Measurements from ENCODE around the gene KPNA3. TPM values are rescaled to one million over a fixed set of nuclear protein-coding genes. Genes with fewer than 3 reads are reported as not detected.
"Not testable (repeated sequence)": the region's sequence is repeated elsewhere in the genome, so short reads cannot be mapped to it uniquely, and the experiment has no call there.

The KPNA3 gene
- total RNA-seq, 1 experiment from 2014 or later, result 44.3 TPM

DNA sequence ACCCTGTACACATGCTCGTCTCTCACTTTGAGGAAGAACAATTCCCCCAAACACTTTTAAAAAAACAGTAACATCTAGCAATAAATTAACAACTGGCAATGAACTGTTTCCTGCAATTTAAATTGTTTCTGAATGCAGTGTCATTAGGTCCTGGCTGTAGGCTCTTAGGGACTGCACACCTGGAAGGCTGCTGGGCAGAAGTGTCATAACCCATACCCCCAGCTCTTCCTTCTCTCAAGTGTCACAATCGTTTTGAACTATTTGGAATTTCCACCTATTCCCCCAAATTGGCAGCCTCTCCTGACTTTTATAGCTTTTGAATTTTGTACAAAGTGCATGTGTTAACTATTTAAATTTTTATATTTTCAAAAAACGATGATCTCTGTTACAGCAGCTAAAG, 38.2 kb upstream of the KPNA3 start:
- H3K9me3 ChIP-seq (ENCODE audit: low read length), result peaks cover 3% of the 10 kb centered on the region; the same call in 1 of the 2 replicates
- H4K20me1 ChIP-seq (ENCODE audit: insufficient read depth, low read depth, low read length), result no peaks in the 10 kb centered on the region
- H3K36me3 ChIP-seq (ENCODE audit: insufficient read depth, low read length), result no peaks in the 10 kb centered on the region
- H3K27me3 ChIP-seq (ENCODE audit: low read length), result no peaks in the 10 kb centered on the region
- no peak overlapping the region for H2AFZ ChIP-seq (ENCODE audit: low read length)
- H3K4me3 ChIP-seq (ENCODE audit: low read length), result no peak overlapping the region
- no peaks in the 10 kb centered on the region for H3K79me2 ChIP-seq (ENCODE audit: low read length)
- H3K4me1 ChIP-seq (ENCODE audit: low read length), result peaks cover 8% of the 10 kb centered on the region
- H3K9me2 ChIP-seq (replicated peaks; ENCODE audit: insufficient read depth, low read length), result no peaks in the 10 kb centered on the region
- no peak overlapping the region for H3K9ac ChIP-seq (ENCODE audit: low read length)
- no peak for DNase-seq
- no peak overlapping the region for H3K4me2 ChIP-seq (ENCODE audit: low read depth, low read length, poor library complexity, severe bottlenecking)
- H3K27ac ChIP-seq (ENCODE audit: low read length), result no peak overlapping the region

DNA sequence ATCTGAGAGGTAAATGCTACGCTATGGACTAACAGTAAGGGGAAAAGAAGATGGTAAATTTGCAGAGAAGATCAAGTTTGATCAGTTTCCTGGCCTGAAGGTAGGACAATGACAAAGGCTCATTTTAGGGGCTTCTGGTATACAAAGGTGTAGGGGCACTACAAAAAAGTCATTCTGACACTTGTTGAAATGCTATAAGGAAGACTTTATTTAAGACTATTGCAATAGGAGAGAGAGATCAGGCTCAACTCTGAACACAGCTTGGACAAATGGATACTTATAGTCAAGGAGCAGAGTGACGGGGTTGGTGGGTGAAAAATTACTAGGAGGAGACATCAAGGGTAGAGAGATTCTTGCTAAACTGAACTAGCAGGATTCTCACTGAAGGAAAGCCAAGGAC, 37.2 kb upstream of the KPNA3 start:
- H3K36me3 ChIP-seq (ENCODE audit: insufficient read depth, low read length), result no peaks in the 10 kb centered on the region
- no peaks in the 10 kb centered on the region for H3K9me2 ChIP-seq (replicated peaks; ENCODE audit: insufficient read depth, low read length)
- no peak overlapping the region for H2AFZ ChIP-seq (ENCODE audit: low read length)
- H3K79me2 ChIP-seq (ENCODE audit: low read length), result no peaks in the 10 kb centered on the region
- H3K27ac ChIP-seq (ENCODE audit: low read length), result no peak overlapping the region
- DNase-seq, result no peak
- H3K4me3 ChIP-seq (ENCODE audit: low read length), result no peak overlapping the region
- no peak overlapping the region for H3K9ac ChIP-seq (ENCODE audit: low read length)
- peaks cover 3% of the 10 kb centered on the region; the same call in 1 of the 2 replicates for H3K9me3 ChIP-seq (ENCODE audit: low read length)
- no peak overlapping the region for H3K4me2 ChIP-seq (ENCODE audit: low read depth, low read length, poor library complexity, severe bottlenecking)
- H3K4me1 ChIP-seq (ENCODE audit: low read length), result peaks cover 8% of the 10 kb centered on the region
- no peaks in the 10 kb centered on the region for H3K27me3 ChIP-seq (ENCODE audit: low read length)
- no peaks in the 10 kb centered on the region for H4K20me1 ChIP-seq (ENCODE audit: insufficient read depth, low read depth, low read length)

- Histone ChIP-seq H3K36me3 (ENCODE audit: insufficient read depth, low read length) (no peaks in the 10 kb centered on the region), H3K4me2 (ENCODE audit: low read depth, low read length, poor library complexity, severe bottlenecking) (no peak overlapping the region), H3K9ac (ENCODE audit: low read length) (no peak overlapping the region), H3K9me2 (replicated peaks; ENCODE audit: insufficient read depth, low read length) (no peaks in the 10 kb centered on the region), H2AFZ (ENCODE audit: low read length) (no peak overlapping the region), H3K27ac (ENCODE audit: low read length) (no peak overlapping the region), H3K79me2 (ENCODE audit: low read length) (no peaks in the 10 kb centered on the region), H3K9me3 (ENCODE audit: low read length) (peaks cover 3% of the 10 kb centered on the region; the same call in 1 of the 2 replicates), H3K4me3 (ENCODE audit: low read length) (no peak overlapping the region), H3K4me1 (ENCODE audit: low read length) (peaks cover 8% of the 10 kb centered on the region), H3K27me3 (ENCODE audit: low read length) (no peaks in the 10 kb centered on the region), H4K20me1 (ENCODE audit: insufficient read depth, low read depth, low read length) (no peaks in the 10 kb centered on the region)
- DNase-seq, result peak; percentile 51
Observed at GRCh38 chr13:49828453-49828852, 36.0 kb upstream of the KPNA3 start.

DNA sequence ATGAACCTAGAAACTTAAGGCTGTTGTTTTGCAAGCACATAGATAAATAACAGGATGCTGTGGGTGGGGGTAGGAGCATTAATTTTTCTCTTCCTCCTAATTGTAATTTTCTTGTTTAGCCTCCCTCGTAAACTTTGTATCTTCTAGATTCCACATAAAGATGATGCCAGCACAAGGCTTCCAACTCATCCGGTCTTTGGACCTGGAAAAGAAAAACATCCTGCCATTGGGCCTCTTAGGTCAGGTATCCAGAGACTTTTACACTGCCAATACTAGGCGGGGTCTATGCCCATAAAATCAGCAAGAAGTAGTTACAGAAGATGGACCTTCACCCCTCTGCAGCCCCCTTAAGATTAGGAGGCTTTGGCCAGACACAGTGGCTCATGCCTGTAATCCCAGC, 35.4 kb upstream of the KPNA3 start:
- H3K9me3 ChIP-seq (ENCODE audit: low read length), result peaks cover 3% of the 10 kb centered on the region; the same call in 1 of the 2 replicates
- H3K36me3 ChIP-seq (ENCODE audit: insufficient read depth, low read length), result no peaks in the 10 kb centered on the region
- no peaks in the 10 kb centered on the region for H3K9me2 ChIP-seq (replicated peaks; ENCODE audit: insufficient read depth, low read length)
- H4K20me1 ChIP-seq (ENCODE audit: insufficient read depth, low read depth, low read length), result no peaks in the 10 kb centered on the region
- H3K27ac ChIP-seq (ENCODE audit: low read length), result no peak overlapping the region
- H3K4me2 ChIP-seq (ENCODE audit: low read depth, low read length, poor library complexity, severe bottlenecking), result no peak overlapping the region
- H3K4me1 ChIP-seq (ENCODE audit: low read length), result peaks cover 8% of the 10 kb centered on the region
- H3K9ac ChIP-seq (ENCODE audit: low read length), result no peak overlapping the region
- no peaks in the 10 kb centered on the region for H3K79me2 ChIP-seq (ENCODE audit: low read length)
- H2AFZ ChIP-seq (ENCODE audit: low read length), result no peak overlapping the region
- no peak overlapping the region for H3K4me3 ChIP-seq (ENCODE audit: low read length)
- no peak for DNase-seq
- H3K27me3 ChIP-seq (ENCODE audit: low read length), result no peaks in the 10 kb centered on the region

DNA sequence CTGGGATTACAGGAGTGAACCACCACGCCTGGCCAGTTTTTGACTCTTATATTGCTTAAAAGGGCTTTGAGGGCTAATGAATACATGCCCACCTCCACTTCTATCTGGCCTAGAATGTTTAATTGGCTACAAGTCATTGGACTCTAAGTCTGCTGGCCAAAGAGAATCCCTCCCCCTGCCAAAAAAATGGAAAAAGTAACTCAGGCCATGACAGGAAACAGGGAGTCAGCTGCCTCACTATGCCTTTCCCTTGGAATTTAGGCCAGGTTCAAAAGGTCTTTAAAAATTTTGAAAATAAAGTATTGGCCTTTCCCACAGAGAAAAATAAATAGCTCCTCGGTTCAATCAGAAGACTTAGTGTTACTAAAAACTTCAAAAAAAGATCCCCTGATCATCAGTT, 34.9 kb upstream of the KPNA3 start:
- Histone ChIP-seq H3K27me3 (ENCODE audit: low read length) (no peaks in the 10 kb centered on the region), H3K4me2 (ENCODE audit: low read depth, low read length, poor library complexity, severe bottlenecking) (no peak overlapping the region), H2AFZ (ENCODE audit: low read length) (no peak overlapping the region), H4K20me1 (ENCODE audit: insufficient read depth, low read depth, low read length) (no peaks in the 10 kb centered on the region), H3K9ac (ENCODE audit: low read length) (no peak overlapping the region), H3K9me2 (replicated peaks; ENCODE audit: insufficient read depth, low read length) (no peaks in the 10 kb centered on the region), H3K79me2 (ENCODE audit: low read length) (no peaks in the 10 kb centered on the region), H3K9me3 (ENCODE audit: low read length) (no peaks in the 10 kb centered on the region; the same call in 1 of the 2 replicates), H3K4me3 (ENCODE audit: low read length) (no peak overlapping the region), H3K36me3 (ENCODE audit: insufficient read depth, low read length) (no peaks in the 10 kb centered on the region), H3K4me1 (ENCODE audit: low read length) (peaks cover 8% of the 10 kb centered on the region), H3K27ac (ENCODE audit: low read length) (no peak overlapping the region)
- no peak for DNase-seq

- Histone ChIP-seq H3K79me2 (ENCODE audit: low read length) (no peaks in the 10 kb centered on the region), H3K4me1 (ENCODE audit: low read length) (peaks cover 10% of the 10 kb centered on the region), H3K9me3 (ENCODE audit: low read length) (no peaks in the 10 kb centered on the region), H3K9ac (ENCODE audit: low read length) (no peak overlapping the region), H4K20me1 (ENCODE audit: insufficient read depth, low read depth, low read length) (no peaks in the 10 kb centered on the region), H2AFZ (ENCODE audit: low read length) (no peak overlapping the region), H3K27ac (ENCODE audit: low read length) (no peak overlapping the region), H3K4me3 (ENCODE audit: low read length) (no peak overlapping the region), H3K4me2 (ENCODE audit: low read depth, low read length, poor library complexity, severe bottlenecking) (peak overlapping the region; percentile 20), H3K27me3 (ENCODE audit: low read length) (no peaks in the 10 kb centered on the region), H3K36me3 (ENCODE audit: insufficient read depth, low read length) (no peaks in the 10 kb centered on the region), H3K9me2 (replicated peaks; ENCODE audit: insufficient read depth, low read length) (no peaks in the 10 kb centered on the region)
- DNase-seq, result peak; percentile 70
Observed at GRCh38 chr13:49821216-49822009, 28.9 kb upstream of the KPNA3 start.

DNA sequence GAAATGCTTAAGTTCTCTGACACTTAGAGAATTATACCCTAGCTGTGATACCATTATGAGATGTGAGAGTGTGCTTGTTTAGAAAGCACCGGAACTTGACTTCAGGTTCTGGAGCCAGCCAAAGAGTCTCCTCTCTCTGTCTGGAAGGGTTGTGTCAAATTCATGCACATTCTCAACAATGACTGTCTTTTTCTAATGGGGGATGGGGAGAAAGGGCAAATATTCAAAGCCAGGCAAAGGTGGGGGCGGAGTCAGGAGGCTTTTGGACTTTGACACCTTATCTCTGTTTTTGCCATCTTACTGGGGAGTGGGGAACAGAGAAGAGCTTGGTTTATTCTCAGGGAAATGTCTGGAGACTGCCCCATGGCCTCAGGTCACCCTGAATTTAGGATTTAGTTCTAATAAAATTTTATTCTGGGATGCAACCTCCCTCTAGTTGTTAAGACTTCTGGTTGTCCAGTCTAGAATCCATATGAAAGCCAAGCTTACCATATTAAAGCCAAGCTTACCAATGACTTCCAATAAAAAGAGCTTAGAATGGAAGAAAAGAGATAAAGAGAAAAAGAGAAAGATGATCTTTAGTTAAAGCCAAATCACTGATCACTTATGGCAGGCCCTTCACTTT, 28.2 kb upstream of the KPNA3 start:
- no peak for DNase-seq
- H3K9ac ChIP-seq (ENCODE audit: low read length), result no peak overlapping the region
- no peak overlapping the region for H2AFZ ChIP-seq (ENCODE audit: low read length)
- H3K27me3 ChIP-seq (ENCODE audit: low read length), result no peaks in the 10 kb centered on the region
- no peaks in the 10 kb centered on the region for H4K20me1 ChIP-seq (ENCODE audit: insufficient read depth, low read depth, low read length)
- no peaks in the 10 kb centered on the region for H3K79me2 ChIP-seq (ENCODE audit: low read length)
- H3K9me3 ChIP-seq (ENCODE audit: low read length), result no peaks in the 10 kb centered on the region
- H3K36me3 ChIP-seq (ENCODE audit: insufficient read depth, low read length), result no peaks in the 10 kb centered on the region
- H3K4me3 ChIP-seq (ENCODE audit: low read length), result no peak overlapping the region
- H3K4me2 ChIP-seq (ENCODE audit: low read depth, low read length, poor library complexity, severe bottlenecking), result peak overlapping the region; percentile 20
- no peak overlapping the region for H3K27ac ChIP-seq (ENCODE audit: low read length)
- H3K9me2 ChIP-seq (replicated peaks; ENCODE audit: insufficient read depth, low read length), result no peaks in the 10 kb centered on the region
- peaks cover 10% of the 10 kb centered on the region for H3K4me1 ChIP-seq (ENCODE audit: low read length)

DNA sequence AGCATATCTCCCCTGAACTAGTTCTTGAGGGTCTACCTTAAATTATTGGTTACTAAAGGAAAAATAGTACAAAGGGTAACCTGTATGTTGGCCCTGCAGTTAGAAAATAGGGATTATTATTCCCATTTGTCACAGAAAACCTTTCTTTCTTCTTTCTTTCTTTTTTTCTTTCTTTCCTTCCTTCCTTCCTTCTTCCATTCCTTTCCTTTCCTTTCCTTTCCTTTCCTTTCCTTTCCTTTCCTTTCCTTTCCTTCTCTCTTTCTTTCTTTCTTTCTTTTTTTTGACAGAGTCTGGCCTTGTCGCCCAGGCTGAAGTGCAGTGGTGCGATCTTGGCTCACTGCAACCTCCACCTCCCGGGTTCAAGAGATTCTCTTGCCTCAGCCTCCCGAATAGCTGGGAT, 23.6 kb upstream of the KPNA3 start:
- H3K79me2 ChIP-seq (ENCODE audit: low read length); H3K9me3 ChIP-seq (ENCODE audit: low read length); H4K20me1 ChIP-seq (ENCODE audit: insufficient read depth, low read depth, low read length); H3K9ac ChIP-seq (ENCODE audit: low read length); H3K4me3 ChIP-seq (ENCODE audit: low read length); DNase-seq; H3K36me3 ChIP-seq (ENCODE audit: insufficient read depth, low read length); H3K27ac ChIP-seq (ENCODE audit: low read length); H3K9me2 ChIP-seq (replicated peaks; ENCODE audit: insufficient read depth, low read length); H3K4me2 ChIP-seq (ENCODE audit: low read depth, low read length, poor library complexity, severe bottlenecking); H2AFZ ChIP-seq (ENCODE audit: low read length); H3K27me3 ChIP-seq (ENCODE audit: low read length); H3K4me1 ChIP-seq (ENCODE audit: low read length): not testable (repeated sequence)

All from Karpas-422 (cell line).